ENCODE data around the gene P4HA3.

P4HA3 gene

GRCh38 chr11:74269161-74269811, 42.2 kb downstream of the P4HA3 start:
- no peak overlapping the region for H3K4me3 ChIP-seq (ENCODE audit: low read depth, low read length)
- no peak for DNase-seq (ENCODE audit: low read depth)
- no peak for TF ChIP-seq CTCF (IDR thresholded peaks at IDR 0.05; ENCODE audit: low read depth, low read length, missing control alignments)

- H3K4me3 ChIP-seq (ENCODE audit: low read depth, low read length) = no peak overlapping the region
- DNase-seq (ENCODE audit: low read depth) = no peak
- TF ChIP-seq CTCF (IDR thresholded peaks at IDR 0.05; ENCODE audit: low read depth, low read length, missing control alignments) = no peak
These were observed 43.0 kb downstream of the P4HA3 start for GRCh38 chr11:74268456-74268855.

GRCh38 chr11:74267014-74267413, 44.4 kb downstream of the P4HA3 start:
- H3K4me3 ChIP-seq (ENCODE audit: low read depth, low read length) = no peak overlapping the region
- DNase-seq (ENCODE audit: low read depth) = no peak
- TF ChIP-seq CTCF (IDR thresholded peaks at IDR 0.05; ENCODE audit: low read depth, low read length, missing control alignments) = no peak

- no peak overlapping the region for H3K4me3 ChIP-seq (ENCODE audit: low read depth, low read length)
- DNase-seq (ENCODE audit: low read depth) = no peak
- TF ChIP-seq CTCF (IDR thresholded peaks at IDR 0.05; ENCODE audit: low read depth, low read length, missing control alignments) = no peak
These were observed 46.2 kb downstream of the P4HA3 start for GRCh38 chr11:74265256-74265655.

- no peak for TF ChIP-seq CTCF (IDR thresholded peaks at IDR 0.05; ENCODE audit: low read depth, low read length, missing control alignments)
- H3K4me3 ChIP-seq (ENCODE audit: low read depth, low read length) = no peak overlapping the region
- DNase-seq (ENCODE audit: low read depth) = no peak
These were observed 48.7 kb downstream of the P4HA3 start for GRCh38 chr11:74262725-74263124.

- DNase-seq (ENCODE audit: low read depth) = no peak
- no peak for TF ChIP-seq CTCF (IDR thresholded peaks at IDR 0.05; ENCODE audit: low read depth, low read length, missing control alignments)
- no peak overlapping the region for H3K4me3 ChIP-seq (ENCODE audit: low read depth, low read length)
These were observed 53.4 kb downstream of the P4HA3 start for GRCh38 chr11:74257959-74258553.
